ENCODE data around the gene SCARB2. TPM values are rescaled to one million over a fixed set of nuclear protein-coding genes. Genes with fewer than 3 reads are reported as not detected.
A peak's percentile ranks its signal among the peaks of the same experiment; 100 is the strongest.

Gene SCARB2
- total RNA-seq, 8 experiments from 2014 or later, result 79.7 to 230 (median 112) TPM

- Histone ChIP-seq H3K4me1 (replicated peaks in 1 of 2) (peaks cover 4 to 5% of the 10 kb centered on the region in 2 donors), H3K27ac (no peak overlapping the region), H3K4me3 (no peak overlapping the region)
- no peak for ATAC-seq (replicated peaks in 6 of 8)
- in situ Hi-C loops (cut with MboI; ENCODE audit: low pct_unique_long_range_greater_than_20kb in 2 of 9, low sequenced_read_pairs in 9 of 9, unreplicated experiment in 9 of 9), result no loop called here
Measured at GRCh38 chr4:76238701-76239100, 25.1 kb upstream of the SCARB2 start.

- in situ Hi-C loops (cut with MboI; ENCODE audit: low pct_unique_long_range_greater_than_20kb in 2 of 9, low sequenced_read_pairs in 9 of 9, unreplicated experiment in 9 of 9), result no loop called here
- Histone ChIP-seq H3K27ac (no peak overlapping the region), H3K4me3 (no peak overlapping the region), H3K4me1 (replicated peaks in 1 of 2) (peaks cover 8 to 10% of the 10 kb centered on the region in 2 donors)
- WGBS, 10 experiments, result 55 to 100% (median 83%) methylated on average over 1 to 4 of the region's 4 CpGs; no CpG with 5 or more reads in 1 of the 10 experiments
- no peak for ATAC-seq (replicated peaks in 6 of 8)
Measured at GRCh38 chr4:76238236-76238635, 24.6 kb upstream of the SCARB2 start.

DNA sequence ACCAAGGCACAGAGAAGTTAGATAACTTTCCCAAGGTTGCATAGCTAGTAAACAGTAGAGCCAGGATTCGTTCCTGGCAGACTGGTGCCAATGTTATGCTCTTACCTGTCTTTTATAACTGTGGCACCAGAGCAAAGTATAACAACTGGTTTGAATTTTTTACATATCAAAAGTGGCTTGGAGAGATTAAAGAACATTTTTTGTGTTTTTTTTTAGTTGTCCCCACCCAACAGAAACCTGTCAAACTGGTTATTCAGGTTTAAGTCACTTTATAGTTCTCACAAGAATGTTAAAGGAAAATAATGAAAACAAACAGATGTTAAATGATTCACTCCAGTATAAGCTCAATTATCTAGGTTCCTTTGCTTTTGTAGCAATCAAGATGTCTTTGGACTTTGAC lies 22.3 kb upstream of the SCARB2 start:
- H3K27ac ChIP-seq, result no peak overlapping the region

DNA sequence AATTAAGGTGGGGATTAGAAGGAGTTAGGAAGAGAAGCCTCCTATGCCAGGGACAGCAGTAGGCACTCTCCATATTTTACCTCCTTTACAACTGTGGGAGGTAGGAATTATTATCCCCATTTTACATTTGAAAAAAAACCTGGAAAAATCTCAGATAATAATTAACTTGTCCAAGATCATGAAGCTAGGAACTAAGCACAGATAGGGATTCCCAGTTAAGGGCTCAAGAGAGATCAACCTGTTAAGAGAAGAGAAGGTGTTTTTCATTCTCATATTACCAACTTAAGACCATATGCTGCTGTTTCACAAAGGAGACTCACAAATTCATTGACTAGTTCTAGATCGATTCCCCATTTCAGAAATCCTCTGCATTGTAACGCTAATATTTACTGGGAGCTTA lies 21.8 kb upstream of the SCARB2 start:
- ATAC-seq (replicated peaks in 6 of 8), result no peak
- no peak overlapping the region for H3K27ac ChIP-seq
- whole genome bisulfite sequencing, 10 experiments, result 17 to 100% (median 92%) methylated on average over 1 to 2 of the region's 2 CpGs; no CpG with 5 or more reads in 3 of the 10 experiments
- in situ Hi-C loops (cut with MboI; ENCODE audit: low pct_unique_long_range_greater_than_20kb in 2 of 9, low sequenced_read_pairs in 9 of 9, unreplicated experiment in 9 of 9), result no loop called here
- no peak overlapping the region for H3K4me3 ChIP-seq
- peaks cover 8 to 12% of the 10 kb centered on the region in 2 donors for H3K4me1 ChIP-seq (replicated peaks in 1 of 2)

More for the DNA sequence above, 22.3 kb upstream of the SCARB2 start:
- peaks cover 8 to 12% of the 10 kb centered on the region in 2 donors for H3K4me1 ChIP-seq (replicated peaks in 1 of 2)
- no peak overlapping the region for H3K4me3 ChIP-seq
- whole genome bisulfite sequencing, 10 experiments, result 20 to 89% (median 60%) methylated on average over 1 of the region's 1 CpG; no CpG with 5 or more reads in 3 of the 10 experiments
- in situ Hi-C loops (cut with MboI; ENCODE audit: low pct_unique_long_range_greater_than_20kb in 2 of 9, low sequenced_read_pairs in 9 of 9, unreplicated experiment in 9 of 9), result no loop called here
- no peak for ATAC-seq (replicated peaks in 6 of 8)

GRCh38 chr4:76234679-76235044 lies 21.0 kb upstream of the SCARB2 start:
- in situ Hi-C loops (cut with MboI; ENCODE audit: low pct_unique_long_range_greater_than_20kb in 2 of 9, low sequenced_read_pairs in 9 of 9, unreplicated experiment in 9 of 9), result no loop called here
- Histone ChIP-seq H3K27ac (no peak overlapping the region), H3K4me1 (replicated peaks in 1 of 2) (peaks cover 8 to 12% of the 10 kb centered on the region in 2 donors), H3K4me3 (no peak overlapping the region)
- WGBS, 10 experiments, result 94 to 100% (median 100%) methylated on average over 1 to 5 of the region's 5 CpGs; no CpG with 5 or more reads in 2 of the 10 experiments
- no peak for ATAC-seq (replicated peaks in 6 of 8)

GRCh38 chr4:76233967-76234678 lies 20.5 kb upstream of the SCARB2 start:
- in situ Hi-C loops (cut with MboI; ENCODE audit: low pct_unique_long_range_greater_than_20kb in 2 of 9, low sequenced_read_pairs in 9 of 9, unreplicated experiment in 9 of 9), result no loop called here
- 0 to 80% (median 60%) methylated on average over 1 to 12 of the region's 14 CpGs; no CpG with 5 or more reads in 1 of the 10 experiments for WGBS, 10 experiments

GRCh38 chr4:76233529-76233928 lies 19.9 kb upstream of the SCARB2 start:
- Histone ChIP-seq H3K4me1 (replicated peaks in 1 of 2) (peaks cover 8 to 12% of the 10 kb centered on the region in 2 donors), H3K27ac (no peak overlapping the region), H3K4me3 (peak overlapping the region in 1 of 5 donors; percentile 11)
- in situ Hi-C loops (cut with MboI; ENCODE audit: low pct_unique_long_range_greater_than_20kb in 2 of 9, low sequenced_read_pairs in 9 of 9, unreplicated experiment in 9 of 9), result no loop called here
- ATAC-seq (replicated peaks in 6 of 8), result peak in 6 of 8 experiments; percentile 36 to 90 (median 76)
- WGBS, 10 experiments, result 0 to 80% (median 15%) methylated on average over 1 to 2 of the region's 2 CpGs; no CpG with 5 or more reads in 4 of the 10 experiments

More at GRCh38 chr4:76233967-76234678, 20.5 kb upstream of the SCARB2 start:
- H3K4me3 ChIP-seq, result peak overlapping the region in 3 of 5 donors; percentile 8 to 11 (median 11)
- ATAC-seq (replicated peaks in 6 of 8), result peak; percentile 37 to 85 (median 60)
- H3K4me1 ChIP-seq (replicated peaks in 1 of 2), result peaks cover 8 to 12% of the 10 kb centered on the region in 2 donors
- H3K27ac ChIP-seq, result no peak overlapping the region

DNA sequence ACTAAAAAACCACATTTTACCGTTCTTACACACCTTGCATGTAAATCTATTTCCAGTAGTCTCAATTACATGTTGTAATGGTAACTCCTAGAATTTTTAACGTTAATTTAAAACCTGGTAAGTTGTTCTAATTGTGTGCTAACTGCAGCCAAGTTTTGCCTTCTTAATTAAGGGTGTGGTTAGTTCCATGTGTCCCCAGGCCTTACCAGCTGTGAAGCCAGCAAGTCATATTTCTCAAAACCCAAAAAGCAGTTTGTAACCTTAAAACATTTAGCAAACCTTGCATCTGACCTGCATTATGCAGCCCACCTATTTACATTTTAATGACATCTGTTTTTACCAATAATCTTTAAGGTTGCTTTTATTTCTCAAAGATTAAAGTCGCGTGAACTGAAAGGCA lies 19.5 kb upstream of the SCARB2 start:
- Histone ChIP-seq H3K4me1 (replicated peaks in 1 of 2) (peaks cover 8 to 12% of the 10 kb centered on the region in 2 donors), H3K4me3 (no peak overlapping the region), H3K27ac (no peak overlapping the region)
- in situ Hi-C loops (cut with MboI; ENCODE audit: low pct_unique_long_range_greater_than_20kb in 2 of 9, low sequenced_read_pairs in 9 of 9, unreplicated experiment in 9 of 9), result no loop called here
- ATAC-seq (replicated peaks in 6 of 8), result peak in 3 of 8 experiments; percentile 38 to 74 (median 66)
- 0 to 75% (median 62%) methylated on average over 1 to 4 of the region's 4 CpGs for WGBS, 10 experiments

- Histone ChIP-seq H3K4me1 (replicated peaks in 1 of 2) (peaks cover 8 to 12% of the 10 kb centered on the region in 2 donors), H3K4me3 (no peak overlapping the region), H3K27ac (no peak overlapping the region)
- ATAC-seq (replicated peaks in 6 of 8), result peak in 2 of 8 experiments; percentile 16 to 31
- in situ Hi-C loops (cut with MboI; ENCODE audit: low pct_unique_long_range_greater_than_20kb in 2 of 9, low sequenced_read_pairs in 9 of 9, unreplicated experiment in 9 of 9), result no loop called here
- 57 to 100% (median 89%) methylated on average over 1 of the region's 1 CpG; no CpG with 5 or more reads in 3 of the 10 experiments for WGBS, 10 experiments
Measured at GRCh38 chr4:76232681-76233080, 19.1 kb upstream of the SCARB2 start.

- in situ Hi-C loops (cut with MboI; ENCODE audit: low pct_unique_long_range_greater_than_20kb in 2 of 9, low sequenced_read_pairs in 9 of 9, unreplicated experiment in 9 of 9), result no loop called here
- WGBS, 10 experiments, result 0% methylated on average over 1 of the region's 1 CpG; no CpG with 5 or more reads in 3 of the 10 experiments
- no peak for ATAC-seq (replicated peaks in 6 of 8)
- Histone ChIP-seq H3K27ac (no peak overlapping the region), H3K4me3 (no peak overlapping the region), H3K4me1 (replicated peaks in 1 of 2) (no peaks in the 10 kb centered on the region)
Measured at GRCh38 chr4:76226418-76226817, 12.8 kb upstream of the SCARB2 start.

- Histone ChIP-seq H3K27ac (no peak overlapping the region), H3K4me3 (no peak overlapping the region), H3K4me1 (replicated peaks in 1 of 2) (no peaks in the 10 kb centered on the region)
- no peak for ATAC-seq (replicated peaks in 6 of 8)
- in situ Hi-C loops (cut with MboI; ENCODE audit: low pct_unique_long_range_greater_than_20kb in 2 of 9, low sequenced_read_pairs in 9 of 9, unreplicated experiment in 9 of 9), result no loop called here
- WGBS, 10 experiments, result 41 to 100% (median 98%) methylated on average over 1 to 3 of the region's 3 CpGs; no CpG with 5 or more reads in 4 of the 10 experiments
Measured at GRCh38 chr4:76224171-76224570, 10.5 kb upstream of the SCARB2 start.

- H3K27ac ChIP-seq, result no peak overlapping the region
- WGBS, 10 experiments, result 0 to 83% (median 64%) methylated on average over 2 to 5 of the region's 7 CpGs
- no peak overlapping the region for H3K4me3 ChIP-seq
- ATAC-seq (replicated peaks in 6 of 8), result peak in 2 of 8 experiments; percentile 48 to 55
- in situ Hi-C loops (cut with MboI; ENCODE audit: low pct_unique_long_range_greater_than_20kb in 2 of 9, low sequenced_read_pairs in 9 of 9, unreplicated experiment in 9 of 9), result no loop called here
- H3K4me1 ChIP-seq (replicated peaks in 1 of 2), result peaks cover 6 to 8% of the 10 kb centered on the region in 2 donors
Measured at GRCh38 chr4:76219299-76220055, 5.9 kb upstream of the SCARB2 start.

Data from motor neuron (in vitro differentiated cells).